NCI-H526 treated with DMSO at 0.1 percent for 48 hours (cell line): Measurements from ENCODE around the gene PYCARD.
"Not testable (repeated sequence)": the region's sequence is repeated elsewhere in the genome, so short reads cannot be mapped to it uniquely, and the experiment has no call there.

Experiments used
- DNase-seq: peaks from one replicate; lab custom pipeline; 2025; lab: John Stamatoyannopoulos, UW

Gene PYCARD

GRCh38 chr16:31215287-31216162 is 13.0 kb upstream of the PYCARD start:
- peak; percentile 9 for DNase-seq

DNA sequence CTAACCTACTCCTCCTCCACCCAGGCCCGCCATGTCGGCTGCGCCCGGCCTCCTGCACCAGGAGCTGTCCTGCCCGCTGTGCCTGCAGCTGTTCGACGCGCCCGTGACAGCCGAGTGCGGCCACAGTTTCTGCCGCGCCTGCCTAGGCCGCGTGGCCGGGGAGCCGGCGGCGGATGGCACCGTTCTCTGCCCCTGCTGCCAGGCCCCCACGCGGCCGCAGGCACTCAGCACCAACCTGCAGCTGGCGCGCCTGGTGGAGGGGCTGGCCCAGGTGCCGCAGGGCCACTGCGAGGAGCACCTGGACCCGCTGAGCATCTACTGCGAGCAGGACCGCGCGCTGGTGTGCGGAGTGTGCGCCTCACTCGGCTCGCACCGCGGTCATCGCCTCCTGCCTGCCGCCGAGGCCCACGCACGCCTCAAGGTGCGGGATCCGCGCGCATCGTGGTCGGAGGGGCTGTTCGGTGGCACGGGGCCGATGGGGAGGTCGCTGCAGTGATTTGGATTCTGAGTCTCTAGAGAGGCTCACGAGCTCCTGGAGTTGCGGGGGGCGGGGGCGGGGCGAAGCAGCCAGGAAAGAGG is 12.2 kb upstream of the PYCARD start:
- no peak for DNase-seq

GRCh38 chr16:31213877-31214707 is 11.5 kb upstream of the PYCARD start, which contains the start of gene TRIM72:
TRIM72 (plus strand) TSS chr16:31214119; CDS start chr16:31214739, 620 bp downstream.
- DNase-seq = no peak

GRCh38 chr16:31213342-31213741 is 10.8 kb upstream of the PYCARD start:
- no peak for DNase-seq

- DNase-seq = no peak
These were observed 4.2 kb upstream of the PYCARD start for GRCh38 chr16:31206776-31207175.

DNA sequence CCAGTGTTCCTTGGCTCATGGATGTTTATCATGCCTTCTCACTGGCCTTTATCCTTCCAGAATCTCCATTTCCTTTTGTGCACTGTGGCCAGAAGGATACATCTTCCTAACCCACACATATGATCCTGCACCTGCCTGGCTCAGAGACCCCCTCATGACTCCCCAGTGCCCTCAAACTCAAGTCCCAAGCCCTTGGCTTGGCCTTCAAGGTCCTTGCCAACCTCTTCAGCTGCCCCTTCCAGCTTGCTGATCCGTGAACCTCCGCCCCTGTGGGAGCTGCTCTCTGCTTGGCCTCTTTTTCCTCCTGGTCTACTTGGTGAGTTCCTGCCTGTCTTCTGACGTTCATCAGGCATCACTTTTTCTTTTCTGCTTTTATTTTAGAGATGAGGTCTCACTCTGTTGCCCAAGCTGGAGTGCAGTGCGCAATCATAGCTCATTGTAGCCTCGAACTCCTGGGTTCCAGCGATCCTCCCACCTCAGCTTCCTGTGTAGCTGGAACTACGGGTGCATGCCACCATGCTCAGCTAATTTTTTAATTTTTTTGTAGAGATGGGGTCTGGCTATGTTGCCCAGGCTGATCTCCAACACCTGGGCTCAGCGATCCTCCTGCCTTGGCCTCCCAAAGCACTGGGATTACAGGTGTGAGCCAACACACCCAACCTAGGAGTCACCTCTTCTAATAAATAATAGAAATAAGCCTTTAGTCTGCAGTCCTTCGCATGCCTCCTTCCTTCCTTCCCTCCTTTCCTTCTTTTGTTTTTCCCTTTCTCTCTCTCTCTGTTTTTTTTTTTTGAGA is 2.5 kb upstream of the PYCARD start:
- no peak for DNase-seq

GRCh38 chr16:31201582-31202413 is 762 bp downstream of the PYCARD start:
- DNase-seq = no peak

DNA sequence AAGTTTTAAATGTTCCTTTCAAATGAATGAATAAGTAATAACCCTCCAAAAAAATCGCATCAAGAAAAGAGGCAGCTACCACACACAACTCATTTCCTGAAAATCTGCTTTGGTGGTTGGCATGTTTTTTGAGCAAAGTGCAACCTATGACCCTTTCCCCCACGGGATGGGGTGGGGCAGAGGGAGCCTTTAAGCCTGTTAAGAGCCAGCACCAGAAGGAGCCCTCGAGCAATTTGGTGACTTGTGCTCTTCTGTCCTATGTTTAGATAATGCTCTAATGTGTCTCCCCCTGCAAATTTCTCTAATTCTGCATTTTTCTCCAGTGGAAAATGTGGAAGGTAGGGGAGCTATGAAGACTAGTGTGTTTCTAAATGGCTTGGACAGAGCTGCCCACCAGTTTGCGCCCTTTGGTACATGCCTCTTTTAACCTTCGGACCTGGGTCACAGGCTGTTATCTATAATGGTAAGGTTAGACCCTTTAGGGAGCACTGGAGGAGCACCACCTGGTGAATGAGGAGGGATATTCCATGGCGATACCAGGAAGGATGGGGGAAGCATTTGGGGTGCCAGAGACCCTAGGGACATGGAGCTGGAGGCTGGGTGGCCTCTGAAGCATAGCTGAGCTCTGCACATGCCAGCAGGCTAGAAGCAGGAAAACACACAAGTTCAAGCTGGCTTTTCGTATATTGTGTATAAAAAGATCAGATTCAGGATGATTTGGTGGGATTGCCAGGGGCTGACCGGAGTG is 1.6 kb downstream of the PYCARD start:
- no peak for DNase-seq

DNA sequence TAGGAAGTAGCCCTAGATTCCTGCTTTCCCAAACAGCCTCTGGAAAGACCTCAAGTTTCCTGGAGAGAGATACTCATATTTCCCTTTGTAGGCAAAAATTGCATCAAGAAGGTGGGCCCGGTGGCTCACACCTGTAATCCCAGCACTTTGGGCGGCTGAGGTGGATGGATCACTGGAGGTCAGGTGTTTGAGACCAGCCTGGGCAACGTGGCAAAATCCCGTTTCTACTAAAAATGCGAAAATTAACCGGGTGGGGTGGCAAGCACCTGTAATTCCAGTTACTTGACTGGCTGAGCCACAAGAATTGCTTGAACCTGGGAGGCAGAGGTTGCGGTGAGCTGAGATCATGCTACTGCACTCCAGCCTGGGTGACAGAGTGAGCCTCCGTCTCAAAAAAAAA is 2.4 kb downstream of the PYCARD start:
- not testable (repeated sequence) for DNase-seq

- DNase-seq = no peak
These were observed 3.0 kb downstream of the PYCARD start for GRCh38 chr16:31199430-31200041.

- no peak for DNase-seq
These were observed 4.2 kb downstream of the PYCARD start for GRCh38 chr16:31198207-31198882.

DNA sequence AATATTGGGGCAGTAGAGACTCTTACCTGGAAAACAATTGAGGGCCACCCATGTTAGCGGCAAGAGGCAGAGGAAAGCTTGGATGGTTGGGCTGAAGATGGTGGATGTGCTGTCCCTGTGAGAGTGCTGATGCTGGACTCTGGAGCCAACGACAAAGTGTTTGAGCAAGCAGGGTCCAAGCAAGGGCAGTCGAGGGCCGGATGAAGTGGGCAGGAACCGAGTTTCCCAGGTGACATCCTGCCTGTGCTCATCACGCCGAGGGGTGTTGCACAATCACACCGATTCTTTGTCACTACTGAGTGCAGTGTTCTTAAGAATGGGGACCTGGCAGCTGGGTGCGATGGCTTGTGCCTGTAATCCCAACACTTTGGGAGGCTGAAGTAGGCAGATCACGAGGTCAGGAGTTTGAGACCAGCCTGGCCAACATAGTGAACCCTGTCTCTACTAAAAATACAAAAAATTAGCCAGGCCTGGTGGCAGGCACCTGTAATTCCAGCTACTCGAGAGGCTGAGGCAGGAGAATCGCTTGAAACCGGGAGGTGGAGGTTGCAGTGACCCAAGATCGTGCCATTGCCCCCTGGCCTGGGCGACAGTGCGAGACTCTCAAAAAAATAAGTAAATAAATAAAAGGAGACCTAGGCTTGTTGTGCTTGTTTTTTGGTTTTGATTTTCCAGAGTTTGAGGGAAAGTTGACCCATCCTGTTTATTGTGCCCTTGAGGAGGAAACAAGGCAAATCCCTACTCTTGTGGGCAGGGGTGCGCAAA is 6.1 kb downstream of the PYCARD start:
- DNase-seq = no peak

DNA sequence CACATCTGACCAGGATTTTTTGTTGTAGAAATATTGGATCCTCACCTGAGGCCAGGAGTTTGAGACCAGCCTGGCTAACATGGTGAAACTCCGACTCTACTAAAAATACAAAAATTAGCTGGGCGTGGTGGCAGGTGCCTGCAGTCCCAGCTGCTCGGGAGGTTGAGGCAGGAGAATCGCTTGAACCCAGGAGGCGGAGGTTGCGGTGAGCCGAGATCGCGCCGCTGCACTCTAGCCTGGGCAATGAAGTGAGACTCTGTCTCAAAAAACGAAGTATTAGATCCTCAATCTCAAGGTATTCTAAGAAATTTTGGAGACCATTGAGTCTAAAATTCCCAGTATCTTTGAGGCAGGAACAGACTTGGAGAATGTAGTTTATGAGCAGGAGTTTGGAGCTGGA is 6.7 kb downstream of the PYCARD start:
- DNase-seq = not testable (repeated sequence)

GRCh38 chr16:31194898-31195297 is 7.7 kb downstream of the PYCARD start:
- no peak for DNase-seq

GRCh38 chr16:31193874-31194273 is 8.7 kb downstream of the PYCARD start:
- no peak for DNase-seq

DNA sequence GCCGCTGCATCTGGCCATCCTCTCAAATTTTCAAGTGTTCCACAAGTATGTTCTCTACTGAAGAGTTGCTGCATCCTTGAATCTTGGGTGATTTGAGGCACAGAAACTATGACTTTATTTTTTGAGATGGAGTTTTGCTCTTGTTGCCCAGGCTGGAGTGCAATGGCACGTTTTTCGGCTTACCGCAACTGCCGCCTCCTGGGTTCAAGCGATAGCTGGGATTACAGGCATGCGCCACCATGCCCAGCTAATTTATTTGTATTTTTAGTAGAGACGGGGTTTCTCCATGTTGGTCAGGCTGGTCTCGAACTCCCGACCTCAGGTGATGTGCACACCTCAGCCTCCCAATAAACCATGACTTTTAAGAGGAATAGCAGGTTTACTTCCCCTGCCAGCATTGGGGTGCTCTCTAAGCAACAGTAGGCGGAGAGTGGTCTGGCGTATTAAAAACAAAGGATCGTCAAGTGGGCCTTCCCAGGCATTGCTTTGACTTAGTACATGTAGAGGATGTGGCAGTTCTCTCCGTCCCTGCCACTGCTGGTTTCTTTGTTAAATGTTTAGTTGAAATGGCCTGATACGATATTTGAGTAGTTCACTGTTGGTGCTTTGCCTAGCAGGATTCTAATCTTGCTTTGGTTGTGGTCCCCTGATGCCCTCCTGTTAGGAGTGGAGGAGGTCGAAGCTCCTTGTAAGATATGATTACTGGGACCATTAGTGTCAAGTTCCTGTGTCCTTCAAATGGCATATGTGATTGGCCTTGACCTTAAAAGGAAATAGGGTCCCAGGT is 9.5 kb downstream of the PYCARD start:
- DNase-seq = no peak

DNA sequence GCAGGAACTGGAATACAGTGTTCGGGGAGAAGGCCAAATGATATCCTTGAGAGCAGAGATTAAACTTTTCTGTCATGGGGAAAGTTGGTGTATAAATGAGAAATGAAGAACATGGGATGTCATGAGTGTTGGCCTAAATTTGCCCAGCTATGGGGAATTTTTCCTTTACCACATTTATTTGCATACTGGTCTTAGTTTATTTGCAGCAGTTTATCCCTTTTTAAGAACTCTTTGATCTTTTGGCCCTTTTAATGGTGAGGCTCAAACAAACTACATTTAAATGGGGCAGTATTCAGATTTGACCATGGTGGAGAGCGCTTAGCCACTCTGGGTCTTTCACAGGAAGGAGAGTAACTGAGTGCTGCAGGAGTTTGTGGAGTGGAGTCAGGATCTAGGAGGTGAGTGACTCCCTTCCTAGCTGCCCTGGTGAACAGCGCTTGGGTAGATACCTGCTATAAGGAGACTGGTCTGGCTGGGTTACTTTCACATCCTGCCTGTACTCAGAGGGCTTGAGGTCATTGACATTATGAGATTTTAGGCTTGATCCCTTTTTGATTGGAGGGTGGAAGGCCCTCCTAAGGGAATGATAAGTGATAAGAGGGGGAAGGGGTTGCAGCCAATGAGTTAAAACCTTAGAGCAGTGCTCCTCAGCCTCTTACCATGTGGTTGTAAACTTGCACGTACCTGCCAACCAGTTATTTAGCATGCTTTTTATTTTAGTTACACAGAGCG is 10.7 kb downstream of the PYCARD start:
- no peak for DNase-seq
